Common myeloid progenitor, CD34-positive (primary cell): Measurements from ENCODE around the gene ANLN.
"Not testable (repeated sequence)": the region's sequence is repeated elsewhere in the genome, so short reads cannot be mapped to it uniquely, and the experiment has no call there.

Experiments used
- CTCF ChIA-PET: fragments of 350-600 bp; sonication (Branson Sonifier 250); formaldehyde crosslinking; loops from one replicate; lab custom pipeline; 2021; ENCODE audit warnings: antibody characterized with exemption; lab: Charles Lee
- POLR2A ChIA-PET: fragments of 350-600 bp; sonication (Branson Sonifier 250); formaldehyde crosslinking; loops from one replicate; lab custom pipeline; 2021; ENCODE audit warnings: antibody characterized with exemption; lab: Charles Lee
- DNase-seq, 3 donors: peaks; one replicate each; pipeline versions ENCODE4 v3.0.0 to v3.0.0-alpha.2; 2013
- H3K27ac ChIP-seq, 2 experiments: 1 replicate in 1 of 2; 2 replicates in 1 of 2; pipeline ENCODE4 v1.7.0; 2013; ENCODE audit warnings: inconsistent platforms in 2 of 2, low read length in 2 of 2, mild to moderate bottlenecking in 2 of 2, low read depth in 1 of 2, moderate library complexity in 1 of 2; ENCODE audit not compliant: severe bottlenecking in 2 of 2, insufficient read depth in 1 of 2, poor library complexity in 1 of 2
- H3K27me3 ChIP-seq, 5 experiments: replicated peaks in 2 of 5; 1 replicate in 3 of 5; 2 replicates in 2 of 5; pipeline versions ENCODE4 v1.6.1 to v1.7.0; 2013; ENCODE audit warnings: low read length in 4 of 5, mild to moderate bottlenecking in 2 of 5, moderate library complexity in 2 of 5, inconsistent platforms in 1 of 5; ENCODE audit not compliant: insufficient read depth in 5 of 5, control insufficient read depth in 4 of 5
- H3K36me3 ChIP-seq, 4 experiments: 1 replicate in 2 of 4; 2 replicates in 2 of 4; pipeline versions ENCODE4 v1.6.1 to v1.7.0; 2013; ENCODE audit warnings: low read length in 3 of 4, control low read depth in 1 of 4, mild to moderate bottlenecking in 1 of 4; ENCODE audit not compliant: control insufficient read depth in 4 of 4, insufficient read depth in 4 of 4
- H3K4me1 ChIP-seq, 4 experiments: 1 replicate in 3 of 4; 2 replicates in 1 of 4; pipeline versions ENCODE4 v1.6.1 to v1.7.1; 2013; ENCODE audit warnings: low read length in 3 of 4, mild to moderate bottlenecking in 3 of 4, control low read depth in 1 of 4, inconsistent platforms in 1 of 4, moderate library complexity in 1 of 4; ENCODE audit not compliant: control insufficient read depth in 4 of 4, insufficient read depth in 4 of 4; ENCODE audit errors: control extremely low read depth in 1 of 4
- H3K4me3 ChIP-seq, 7 experiments: 1 replicate in 4 of 7; 2 replicates in 3 of 7; pipeline versions ENCODE4 v1.5.1 to v1.7.0; 2013; ENCODE audit warnings: mild to moderate bottlenecking in 7 of 7, low read length in 6 of 7, moderate library complexity in 6 of 7, inconsistent platforms in 2 of 7, low read depth in 2 of 7, control low read depth in 1 of 7; ENCODE audit not compliant: insufficient read depth in 4 of 7, control insufficient read depth in 1 of 7; ENCODE audit errors: extremely low read depth in 1 of 7
- H3K9me3 ChIP-seq, 5 experiments: 1 replicate in 4 of 5; 2 replicates in 1 of 5; pipeline versions ENCODE4 v1.6.1 to v1.7.1; 2013; ENCODE audit warnings: low read length in 4 of 5, mild to moderate bottlenecking in 2 of 5, inconsistent platforms in 1 of 5, low read depth in 1 of 5, moderate library complexity in 1 of 5; ENCODE audit not compliant: control insufficient read depth in 4 of 5, insufficient read depth in 2 of 5; ENCODE audit errors: control extremely low read depth in 1 of 5
- WGBS: methylation state at CpG from one replicate; pipeline ENCODE4 v1.1.5; 2013; ENCODE audit not compliant: insufficient coverage; 5-methylcytosine and 5-hydroxymethylcytosine counted together

Gene ANLN

DNA sequence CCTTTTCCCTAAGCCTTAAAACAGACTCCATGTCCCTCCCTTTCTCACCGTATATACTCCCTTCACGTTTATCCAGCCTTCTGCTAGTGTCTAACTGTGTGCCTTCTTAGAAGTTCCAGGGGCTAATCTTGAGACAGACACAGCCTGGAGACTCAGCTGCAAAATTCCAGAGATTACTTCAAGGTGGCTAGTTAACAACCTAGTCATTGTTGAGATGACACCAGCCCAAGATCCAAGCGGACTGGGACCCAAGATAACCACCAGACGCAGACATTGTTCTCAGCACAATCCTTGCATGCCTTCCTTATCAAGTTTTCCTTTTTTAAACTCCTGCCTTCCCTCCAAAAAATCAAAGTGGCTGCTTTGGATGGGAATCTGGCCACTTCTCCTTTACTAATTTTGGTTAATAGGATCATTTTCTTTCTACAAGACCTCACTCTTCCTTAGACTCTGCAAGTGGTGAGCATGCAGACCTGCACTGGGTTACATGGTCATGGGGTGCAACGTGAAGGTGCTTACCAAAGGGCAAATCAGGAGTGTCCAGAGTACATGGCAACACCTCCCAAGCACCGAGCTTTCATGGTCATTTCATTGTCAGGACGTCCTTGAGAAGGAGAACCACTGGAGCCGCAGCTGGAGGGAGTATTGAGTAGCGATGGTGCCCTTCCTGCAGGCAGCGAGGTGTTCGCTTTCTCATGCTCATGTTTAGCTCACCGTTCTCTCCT is 69.7 kb downstream of the ANLN start:
- Histone ChIP-seq H3K4me1 (no peaks in the 10 kb centered on the region), H3K9me3 (no peaks in the 10 kb centered on the region), H3K27ac (no peak overlapping the region), H3K4me3 (no peak overlapping the region), H3K27me3 (no peaks in the 10 kb centered on the region), H3K36me3 (peaks cover 0 to 5% (median 3%) of the 10 kb centered on the region in 4 experiments)
- 96% methylated on average over 9 of the region's 12 CpGs for WGBS
- DNase-seq = no peak
- CTCF ChIA-PET = interaction anchor here (0.7 to 1.7 kb wide), 2 partner anchors 9 to 18 kb away, joined by 3 to 4 read pairs; no protein-coding TSS in a partner anchor
- POLR2A ChIA-PET = no interaction called here

DNA sequence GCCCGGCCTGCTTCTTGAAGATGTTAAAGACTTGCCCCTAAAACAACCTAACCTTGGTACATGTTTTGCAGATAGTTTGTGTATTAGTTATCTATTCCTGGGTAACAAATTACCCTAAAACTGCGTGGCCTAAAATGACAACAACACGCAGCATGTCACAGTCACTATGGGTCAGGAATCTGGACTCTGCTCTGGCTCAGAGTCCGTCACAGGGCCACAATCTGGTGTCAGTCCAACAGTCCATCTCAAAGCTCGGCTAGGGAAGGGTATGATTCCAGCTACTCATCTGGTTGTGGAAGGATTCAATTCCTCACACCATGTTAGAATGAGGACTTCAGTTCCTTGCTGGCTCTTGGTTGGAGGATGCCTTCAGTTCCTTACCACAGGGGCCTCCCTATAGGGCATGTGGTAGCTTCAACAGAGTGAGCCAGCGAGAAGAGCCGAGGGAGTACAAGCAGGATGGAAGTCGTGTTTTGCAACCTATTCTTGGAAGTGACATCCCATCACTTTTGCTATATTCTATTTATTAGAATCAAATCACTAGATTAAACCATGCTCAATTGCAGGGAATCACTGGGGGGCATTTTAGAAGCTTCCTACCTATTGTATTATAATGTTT is 71.3 kb downstream of the ANLN start:
- no peaks in the 10 kb centered on the region for H3K4me1 ChIP-seq
- no peak for DNase-seq
- no peaks in the 10 kb centered on the region for H3K36me3 ChIP-seq
- no peak overlapping the region for H3K27ac ChIP-seq
- no peaks in the 10 kb centered on the region for H3K27me3 ChIP-seq
- no peaks in the 10 kb centered on the region for H3K9me3 ChIP-seq
- WGBS = 94% methylated on average over 6 of the region's 8 CpGs
- POLR2A ChIA-PET = no interaction called here
- no peak overlapping the region for H3K4me3 ChIP-seq
- CTCF ChIA-PET = interaction anchor here (0.8 to 2.0 kb wide), 4 partner anchors 9 to 19 kb away, joined by 4 to 5 read pairs (median 4); no protein-coding TSS in a partner anchor

DNA sequence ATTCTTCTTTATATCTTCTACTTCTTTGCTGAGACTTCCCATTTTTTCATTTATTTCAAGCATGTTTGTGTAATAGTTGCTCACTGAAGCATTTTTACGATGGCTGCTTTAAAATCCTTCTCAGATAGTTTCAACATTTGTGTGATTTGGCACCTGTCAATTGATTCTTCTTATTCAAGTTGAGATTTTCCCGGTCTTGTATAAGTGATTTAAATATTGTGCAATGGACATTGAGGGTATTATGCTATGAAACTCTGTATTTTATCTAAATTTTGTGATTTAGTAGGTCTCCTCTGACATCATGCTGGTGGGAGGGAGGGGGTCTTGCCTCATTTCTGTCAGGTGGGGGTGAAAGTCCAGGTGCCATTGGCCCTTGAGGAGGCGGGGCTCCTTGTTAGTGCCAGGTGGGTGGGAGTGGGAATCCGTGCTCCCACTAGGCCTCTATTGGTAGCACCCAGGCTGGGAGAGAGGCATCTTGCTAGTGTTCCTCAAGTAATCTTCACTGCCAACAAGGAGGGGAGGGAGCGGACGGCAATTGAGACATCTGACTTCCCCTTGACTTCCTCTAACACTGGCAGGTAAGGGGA is 73.0 kb downstream of the ANLN start:
- Histone ChIP-seq H3K4me1 (no peaks in the 10 kb centered on the region), H3K36me3 (no peaks in the 10 kb centered on the region), H3K27ac (no peak overlapping the region), H3K4me3 (no peak overlapping the region), H3K9me3 (peaks cover 0 to 7% (median 0%) of the 10 kb centered on the region in 5 experiments), H3K27me3 (no peaks in the 10 kb centered on the region)
- DNase-seq = no peak
- CTCF ChIA-PET = interaction anchor here (1.5 kb wide), 1 partner anchor 11 kb away, joined by 4 read pairs; no protein-coding TSS in a partner anchor
- 92% methylated on average over 3 of the region's 6 CpGs for WGBS
- POLR2A ChIA-PET = no interaction called here

DNA sequence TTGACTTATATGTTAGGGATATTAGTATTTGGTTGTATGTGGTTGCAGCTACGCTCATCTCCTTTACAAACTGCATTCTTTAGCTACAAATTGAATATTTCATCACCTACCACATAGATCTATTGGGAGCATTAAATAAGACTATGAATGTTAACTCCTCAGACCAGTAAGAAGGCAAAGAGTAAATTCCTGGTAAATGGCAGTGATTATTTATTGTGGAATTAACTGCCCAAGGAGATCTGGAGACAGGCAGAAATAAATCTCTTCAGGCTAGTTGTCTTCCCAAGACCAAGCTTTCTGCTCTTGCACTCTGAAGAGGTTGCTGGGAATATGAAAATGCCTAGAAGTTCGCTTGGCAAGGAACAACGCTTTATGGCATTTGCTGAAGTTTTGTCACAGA is 74.6 kb downstream of the ANLN start:
- ChIA-PET CTCF (interaction anchor here (1.5 kb wide), 1 partner anchor 9 kb away, joined by 4 read pairs; no protein-coding TSS in a partner anchor), POLR2A (no interaction called here)
- H3K9me3 ChIP-seq = peaks cover 0 to 10% (median 0%) of the 10 kb centered on the region in 5 experiments
- no peak overlapping the region for H3K27ac ChIP-seq
- H3K27me3 ChIP-seq = no peaks in the 10 kb centered on the region
- no CpG with 5 or more reads among the region's 3 CpGs for WGBS
- H3K36me3 ChIP-seq = no peaks in the 10 kb centered on the region
- peaks cover 0 to 4% (median 2%) of the 10 kb centered on the region in 4 experiments for H3K4me1 ChIP-seq
- H3K4me3 ChIP-seq = no peak overlapping the region
- no peak for DNase-seq

- H3K4me3 ChIP-seq, H3K27ac ChIP-seq, POLR2A ChIA-PET, H3K36me3 ChIP-seq, CTCF ChIA-PET, H3K27me3 ChIP-seq, H3K4me1 ChIP-seq: not testable (repeated sequence)
- H3K9me3 ChIP-seq = peaks cover 0 to 10% (median 0%) of the 10 kb centered on the region in 5 experiments
- WGBS = 17% methylated on average over 3 of the region's 5 CpGs
- peak in 2 of 3 donors; percentile 32 to 62 for DNase-seq
Measured at GRCh38 chr7:36466001-36466400, 76.3 kb downstream of the ANLN start.

DNA sequence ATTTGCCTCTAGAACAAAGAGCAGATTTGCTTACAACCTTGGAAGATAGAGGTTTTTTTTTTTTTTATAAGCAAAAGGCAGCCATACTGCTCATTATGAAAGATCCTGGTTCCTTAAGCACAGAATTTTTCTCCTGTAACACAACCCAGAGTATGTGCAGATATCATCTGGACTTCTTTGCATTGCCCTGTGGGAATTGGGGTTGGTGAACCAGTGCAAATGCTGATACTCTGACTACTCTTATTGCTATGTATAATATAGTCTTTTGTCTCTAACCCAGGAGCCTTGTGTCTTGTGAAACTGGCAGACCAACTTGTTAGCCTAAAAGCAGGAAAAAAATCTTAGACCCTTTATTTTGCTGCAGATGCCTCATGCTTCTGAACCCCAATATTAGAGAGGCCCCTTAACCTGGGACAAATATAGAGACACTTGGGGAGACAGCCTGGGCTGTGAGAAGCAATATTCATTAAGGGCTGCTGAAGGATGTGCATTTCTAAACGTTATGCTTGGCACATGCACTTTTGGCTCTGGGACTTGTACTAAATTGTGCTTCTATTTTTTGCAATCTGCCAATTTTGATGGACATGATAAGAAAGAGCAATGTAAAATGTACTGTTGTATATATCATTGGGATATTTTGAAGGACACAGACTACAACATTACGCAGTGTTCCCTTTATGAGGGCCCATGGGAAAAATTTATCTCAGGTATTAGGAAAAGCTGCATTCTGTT is 78.9 kb downstream of the ANLN start:
- Histone ChIP-seq H3K27me3 (no peaks in the 10 kb centered on the region), H3K4me3 (no peak overlapping the region), H3K36me3 (no peaks in the 10 kb centered on the region), H3K9me3 (peaks cover 0 to 10% (median 0%) of the 10 kb centered on the region in 5 experiments), H3K27ac (no peak overlapping the region), H3K4me1 (peaks cover 4 to 26% (median 8%) of the 10 kb centered on the region in 4 experiments)
- ChIA-PET CTCF (interaction anchor here (0.6 to 11.3 kb wide), 6 partner anchors 8 to 715 kb away, joined by 3 to 68 read pairs (median 4); no protein-coding TSS in a partner anchor), POLR2A (no interaction called here)
- DNase-seq = no peak
- WGBS = 72% methylated on average over 2 of the region's 2 CpGs
